ENCODE measurements around the gene CFAP119. TPM values are rescaled to one million over a fixed set of nuclear protein-coding genes. Genes with fewer than 3 reads are reported as not detected.

Gene CFAP119
- total RNA-seq, 2 experiments from 2014 or later, result 2.0 to 2.3 TPM

DNA sequence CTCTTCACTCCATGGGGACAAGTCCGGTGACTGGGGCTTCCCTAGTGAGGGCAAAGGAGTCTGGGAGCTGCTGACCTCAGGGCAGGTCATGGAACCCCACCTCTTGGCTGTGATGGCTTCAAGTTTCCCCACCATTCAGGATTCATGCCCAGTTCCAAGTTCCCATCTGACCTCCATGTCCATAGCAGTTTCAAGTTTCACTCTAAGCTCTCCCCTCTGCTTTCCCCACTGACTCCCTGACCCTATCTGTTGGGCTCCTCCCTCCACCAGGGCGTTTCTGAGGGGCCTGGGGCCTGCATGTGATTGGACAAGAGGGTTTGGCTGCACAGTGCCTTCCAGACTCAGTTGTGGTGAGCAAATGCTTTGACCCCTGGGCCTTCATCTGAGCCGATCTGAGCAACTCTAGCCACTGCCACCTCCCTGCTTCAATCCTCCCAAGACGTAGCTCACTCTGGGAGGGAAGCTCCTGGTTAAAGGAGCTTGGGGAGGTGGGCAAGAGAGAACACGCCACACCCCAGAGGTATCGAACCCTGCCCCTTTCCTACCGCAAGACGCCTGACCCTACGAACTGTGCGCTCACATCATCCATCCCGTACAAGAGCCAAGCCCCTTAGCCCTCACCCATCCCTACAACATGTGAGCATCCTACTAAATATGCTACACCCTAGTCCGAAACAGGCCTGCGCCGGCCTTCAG, 16.8 kb upstream of the CFAP119 start:
- Mint-ChIP-seq H3K4me1 (ENCODE audit: low read depth) (peaks cover 17% of the 10 kb centered on the region), H3K9me3 (no peaks in the 10 kb centered on the region), H3K27me3 (ENCODE audit: low read depth) (no peaks in the 10 kb centered on the region), H3K36me3 (ENCODE audit: low read depth) (peaks cover 13% of the 10 kb centered on the region), H3K27ac (no peak overlapping the region), H3K4me3 (no peak overlapping the region)
- CTCF ChIA-PET, result interaction anchor here (0.9 to 1.1 kb wide), 2 partner anchors 9 to 24 kb away, joined by 3 to 4 read pairs; no protein-coding TSS in a partner anchor
- intact Hi-C loops (cut with micrococcal nuclease), result no loop called here
- DNase-seq, result no peak

GRCh38 chr16:30777591-30778297, 15.9 kb upstream of the CFAP119 start:
- no peaks in the 10 kb centered on the region for H3K9me3 Mint-ChIP-seq
- H3K27ac Mint-ChIP-seq, result no peak overlapping the region
- CTCF ChIA-PET, result interaction anchor here (0.6 to 1.1 kb wide), 5 partner anchors 10 to 164 kb away, joined by 3 to 4 read pairs (median 3); no protein-coding TSS in a partner anchor
- H3K27me3 Mint-ChIP-seq (ENCODE audit: low read depth), result no peaks in the 10 kb centered on the region
- H3K4me3 Mint-ChIP-seq, result peak overlapping the region; percentile 95
- peaks cover 18% of the 10 kb centered on the region for H3K36me3 Mint-ChIP-seq (ENCODE audit: low read depth)
- DNase-seq, result no peak
- peaks cover 17% of the 10 kb centered on the region for H3K4me1 Mint-ChIP-seq (ENCODE audit: low read depth)
- intact Hi-C loops (cut with micrococcal nuclease), result no loop called here

DNA sequence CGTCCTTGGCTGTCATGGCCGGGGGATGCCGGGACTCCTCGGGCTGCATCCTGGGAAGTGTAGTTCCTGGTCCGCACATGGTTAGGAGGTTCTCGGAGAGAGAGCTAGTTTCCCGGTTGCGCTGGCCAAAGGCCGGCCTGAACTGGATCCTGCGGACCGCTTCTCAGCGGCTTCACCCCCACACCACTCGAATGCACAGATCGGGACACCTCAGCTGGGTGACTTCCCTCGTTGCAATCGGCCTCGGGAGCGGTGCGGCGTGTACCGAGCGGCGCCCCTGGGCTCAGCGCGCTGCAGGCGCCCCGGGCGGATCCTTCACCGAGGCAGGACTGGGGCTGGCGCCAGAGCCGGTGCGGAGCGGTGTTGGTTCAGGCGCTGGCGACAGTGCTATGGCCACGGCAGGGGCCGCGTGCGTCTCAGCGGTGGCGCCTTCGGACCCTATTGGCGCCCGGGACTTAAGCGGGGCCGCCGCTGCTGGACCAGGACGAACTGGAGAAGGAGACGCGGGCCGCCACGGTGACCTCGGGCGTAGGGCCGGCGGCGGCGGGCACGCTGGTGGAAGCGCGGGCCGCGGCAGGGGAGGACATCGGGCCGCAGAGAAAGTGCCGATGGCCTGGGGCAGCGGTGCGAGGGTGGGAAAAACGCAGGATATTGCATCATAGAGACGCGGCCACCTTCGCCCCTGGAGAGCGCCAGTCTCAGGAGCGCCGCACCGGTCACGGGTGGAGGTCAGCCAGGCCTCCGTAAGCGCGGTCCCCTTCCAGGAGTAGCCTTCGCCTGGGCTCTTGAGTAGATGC, 13.7 kb upstream of the CFAP119 start:
- peaks cover 17% of the 10 kb centered on the region for H3K4me1 Mint-ChIP-seq (ENCODE audit: low read depth)

DNA sequence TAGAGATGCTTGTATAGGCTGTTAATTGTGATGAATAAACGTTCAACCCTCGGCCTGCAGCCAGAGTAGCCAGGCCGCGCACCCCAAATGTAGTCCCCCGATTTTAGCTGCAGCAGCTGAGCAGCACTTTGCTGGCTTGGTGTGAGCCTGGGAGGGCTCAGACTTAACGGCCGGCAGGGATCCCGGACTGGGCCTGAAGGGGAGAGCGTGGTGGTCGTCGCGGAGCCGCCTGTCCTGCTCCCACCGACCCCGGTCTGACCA, 13.2 kb upstream of the CFAP119 start:
- H3K27ac Mint-ChIP-seq, result peak overlapping the region; percentile 93
- H3K4me1 Mint-ChIP-seq (ENCODE audit: low read depth), result peaks cover 17% of the 10 kb centered on the region
- H3K4me3 Mint-ChIP-seq, result peak overlapping the region; percentile 95
- peaks cover 24% of the 10 kb centered on the region for H3K36me3 Mint-ChIP-seq (ENCODE audit: low read depth)
- CTCF ChIA-PET, result interaction anchor here (0.7 to 1.5 kb wide), 2 partner anchors 10 to 40 kb away, joined by 3 to 4 read pairs; no protein-coding TSS in a partner anchor
- intact Hi-C loops (cut with micrococcal nuclease), result loop anchor here (1.0 kb wide), 4 partner anchors 13 to 147 kb away; partner anchors contain the start of genes CFAP119, PHKG2 and RNF40
- DNase-seq, result no peak
- H3K9me3 Mint-ChIP-seq, result no peaks in the 10 kb centered on the region
- no peaks in the 10 kb centered on the region for H3K27me3 Mint-ChIP-seq (ENCODE audit: low read depth)

More for the DNA sequence above, 13.7 kb upstream of the CFAP119 start:
- intact Hi-C loops (cut with micrococcal nuclease), result loop anchor here (1.0 kb wide), 4 partner anchors 13 to 147 kb away; partner anchors contain the start of genes CFAP119, PHKG2 and RNF40
- H3K27me3 Mint-ChIP-seq (ENCODE audit: low read depth), result no peaks in the 10 kb centered on the region
- CTCF ChIA-PET, result interaction anchor here (0.7 to 1.5 kb wide), 3 partner anchors 9 to 39 kb away, joined by 3 to 4 read pairs (median 3); no protein-coding TSS in a partner anchor
- peak; percentile 78 for DNase-seq
- H3K9me3 Mint-ChIP-seq, result no peaks in the 10 kb centered on the region
- H3K27ac Mint-ChIP-seq, result peak overlapping the region; percentile 93
- H3K36me3 Mint-ChIP-seq (ENCODE audit: low read depth), result peaks cover 21% of the 10 kb centered on the region
- peak overlapping the region; percentile 95 for H3K4me3 Mint-ChIP-seq

DNA sequence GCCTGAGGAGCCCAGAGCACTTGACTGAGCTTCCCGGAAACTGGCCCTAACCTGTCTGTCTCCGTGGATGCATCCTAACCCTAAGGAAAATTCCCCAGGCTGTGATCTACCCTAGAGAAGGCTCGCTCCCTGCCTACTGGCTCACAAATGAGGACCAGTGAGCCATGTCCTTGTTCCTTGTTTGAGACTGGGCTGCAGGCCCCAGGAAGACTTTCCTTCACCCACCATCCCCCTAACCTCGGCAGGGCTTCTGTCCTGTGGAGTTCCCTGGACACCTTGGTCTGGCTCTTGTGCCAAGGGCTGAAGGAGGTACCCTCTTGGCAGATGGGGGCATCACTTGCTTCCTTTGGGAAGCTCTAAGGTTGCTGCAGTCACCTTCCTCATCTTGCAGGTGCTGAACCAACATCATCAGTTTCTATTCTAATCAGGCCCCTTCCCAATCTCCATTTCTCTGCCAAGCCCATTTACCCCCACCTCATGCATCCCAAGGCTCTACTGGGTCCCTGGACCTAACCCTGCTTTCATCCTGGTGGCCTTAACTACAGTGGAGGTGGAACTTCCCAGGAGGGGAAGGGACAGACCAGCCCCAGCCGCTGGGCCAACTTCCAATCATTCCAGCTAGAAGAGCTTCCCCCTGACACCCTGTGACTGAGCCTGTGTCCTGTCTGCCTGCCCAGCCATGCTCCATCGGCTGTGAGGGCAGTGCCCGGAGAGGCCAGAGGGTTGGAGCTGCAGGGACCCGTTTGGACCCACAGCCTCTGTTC, 12.7 kb upstream of the CFAP119 start:
- peak overlapping the region; percentile 95 for H3K4me3 Mint-ChIP-seq
- intact Hi-C loops (cut with micrococcal nuclease), result loop anchor here (1.0 kb wide), 4 partner anchors 12 to 148 kb away; partner anchors contain the start of genes CFAP119, PHKG2 and RNF40
- H3K4me1 Mint-ChIP-seq (ENCODE audit: low read depth), result peaks cover 17% of the 10 kb centered on the region
- CTCF ChIA-PET, result interaction anchor here (0.7 to 1.5 kb wide), 3 partner anchors 10 to 40 kb away, joined by 3 to 4 read pairs (median 3); no protein-coding TSS in a partner anchor
- peak overlapping the region; percentile 93 for H3K27ac Mint-ChIP-seq
- H3K9me3 Mint-ChIP-seq, result no peaks in the 10 kb centered on the region
- no peaks in the 10 kb centered on the region for H3K27me3 Mint-ChIP-seq (ENCODE audit: low read depth)
- H3K36me3 Mint-ChIP-seq (ENCODE audit: low read depth), result peaks cover 26% of the 10 kb centered on the region
- DNase-seq, result no peak

GRCh38 chr16:30773826-30774225, 12.0 kb upstream of the CFAP119 start:
- intact Hi-C loops (cut with micrococcal nuclease), result no loop called here
- H3K36me3 Mint-ChIP-seq (ENCODE audit: low read depth), result peaks cover 31% of the 10 kb centered on the region
- peaks cover 17% of the 10 kb centered on the region for H3K4me1 Mint-ChIP-seq (ENCODE audit: low read depth)
- CTCF ChIA-PET, result interaction anchor here (0.9 kb wide), 1 partner anchor 40 kb away, joined by 3 read pairs; no protein-coding TSS in a partner anchor
- DNase-seq, result no peak
- no peak overlapping the region for H3K4me3 Mint-ChIP-seq
- no peak overlapping the region for H3K27ac Mint-ChIP-seq
- H3K27me3 Mint-ChIP-seq (ENCODE audit: low read depth), result no peaks in the 10 kb centered on the region
- no peaks in the 10 kb centered on the region for H3K9me3 Mint-ChIP-seq

- H3K4me1 Mint-ChIP-seq (ENCODE audit: low read depth), result peaks cover 10% of the 10 kb centered on the region
- H3K9me3 Mint-ChIP-seq, result no peaks in the 10 kb centered on the region
- no peak for DNase-seq
- H3K4me3 Mint-ChIP-seq, result no peak overlapping the region
- peaks cover 37% of the 10 kb centered on the region for H3K36me3 Mint-ChIP-seq (ENCODE audit: low read depth)
- H3K27me3 Mint-ChIP-seq (ENCODE audit: low read depth), result no peaks in the 10 kb centered on the region
- intact Hi-C loops (cut with micrococcal nuclease), result no loop called here
- CTCF ChIA-PET, result interaction anchor here (0.9 to 2.1 kb wide), 2 partner anchors 12 to 43 kb away, joined by 3 to 5 read pairs; no protein-coding TSS in a partner anchor
- H3K27ac Mint-ChIP-seq, result no peak overlapping the region
Observed at GRCh38 chr16:30771726-30772125, 9.9 kb upstream of the CFAP119 start.

GRCh38 chr16:30769379-30770089, 7.7 kb upstream of the CFAP119 start:
- Mint-ChIP-seq H3K4me3 (no peak overlapping the region), H3K27me3 (ENCODE audit: low read depth) (no peaks in the 10 kb centered on the region), H3K36me3 (ENCODE audit: low read depth) (peaks cover 38% of the 10 kb centered on the region), H3K27ac (peak overlapping the region; percentile 25), H3K4me1 (ENCODE audit: low read depth) (peaks cover 2% of the 10 kb centered on the region), H3K9me3 (no peaks in the 10 kb centered on the region)
- intact Hi-C loops (cut with micrococcal nuclease), result no loop called here
- CTCF ChIA-PET, result interaction anchor here (2.1 kb wide), 1 partner anchor 10 kb away, joined by 5 read pairs; no protein-coding TSS in a partner anchor
- DNase-seq, result no peak

DNA sequence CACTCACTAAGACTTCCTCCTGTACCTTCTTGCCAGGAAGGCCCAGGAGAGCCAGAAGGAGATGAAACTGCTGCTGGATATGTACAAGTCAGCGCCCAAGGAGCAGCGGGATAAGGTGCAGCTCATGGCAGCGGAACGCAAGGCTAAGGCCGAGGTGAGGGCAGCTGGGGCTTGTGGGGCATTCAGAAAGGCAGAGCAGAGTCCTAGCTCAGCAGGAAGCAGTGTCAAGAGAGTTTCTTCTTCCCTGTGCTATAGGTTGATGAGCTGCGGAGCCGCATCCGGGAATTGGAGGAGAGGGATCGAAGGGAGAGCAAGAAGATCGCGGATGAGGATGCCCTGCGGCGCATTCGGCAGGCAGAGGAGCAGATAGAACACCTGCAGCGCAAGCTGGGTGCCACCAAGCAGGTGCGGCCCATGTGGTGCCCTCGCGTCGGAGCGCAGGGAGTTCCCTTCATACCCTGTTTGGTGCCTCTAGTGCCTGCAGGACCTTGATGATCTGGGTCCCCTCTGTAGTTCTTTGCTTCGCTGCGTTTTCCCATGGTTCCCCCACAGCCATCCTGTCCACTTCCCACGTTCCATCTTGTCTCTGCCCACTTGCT, 6.8 kb upstream of the CFAP119 start:
- H3K4me1 Mint-ChIP-seq (ENCODE audit: low read depth), result peaks cover 5% of the 10 kb centered on the region
- intact Hi-C loops (cut with micrococcal nuclease), result no loop called here
- H3K27ac Mint-ChIP-seq, result no peak overlapping the region
- DNase-seq, result no peak
- no peak overlapping the region for H3K4me3 Mint-ChIP-seq
- H3K9me3 Mint-ChIP-seq, result no peaks in the 10 kb centered on the region
- H3K36me3 Mint-ChIP-seq (ENCODE audit: low read depth), result peaks cover 33% of the 10 kb centered on the region
- CTCF ChIA-PET, result no interaction called here
- H3K27me3 Mint-ChIP-seq (ENCODE audit: low read depth), result no peaks in the 10 kb centered on the region

DNA sequence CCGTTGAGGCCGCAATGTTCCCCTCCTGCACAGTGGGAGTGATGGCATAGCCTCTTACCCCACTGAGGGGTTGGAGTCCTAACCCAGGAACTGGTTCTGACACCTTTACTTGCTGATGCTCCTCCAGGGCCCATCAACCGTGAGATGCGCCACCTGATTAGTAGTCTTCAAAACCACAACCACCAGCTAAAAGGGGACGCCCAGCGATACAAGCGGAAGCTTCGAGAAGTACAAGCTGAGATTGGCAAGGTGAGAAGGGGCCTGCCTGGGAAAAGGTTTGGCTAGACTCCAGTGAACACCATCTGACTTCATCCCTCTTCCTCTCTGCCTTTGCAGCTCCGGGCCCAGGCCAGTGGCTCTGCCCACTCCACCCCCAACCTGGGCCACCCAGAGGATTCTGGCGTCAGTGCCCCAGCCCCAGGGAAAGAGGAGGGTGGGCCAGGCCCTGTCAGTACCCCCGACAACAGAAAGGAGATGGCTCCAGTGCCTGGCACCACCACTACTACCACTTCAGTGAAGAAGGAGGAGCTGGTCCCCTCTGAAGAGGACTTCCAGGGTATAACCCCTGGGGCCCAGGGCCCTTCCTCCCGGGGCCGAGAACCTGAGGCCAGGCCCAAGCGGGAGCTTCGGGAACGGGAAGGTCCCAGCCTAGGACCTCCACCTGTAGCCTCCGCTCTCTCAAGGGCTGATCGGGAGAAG, 6.1 kb upstream of the CFAP119 start:
- CTCF ChIA-PET, result no interaction called here
- no peak for DNase-seq
- intact Hi-C loops (cut with micrococcal nuclease), result no loop called here
- H3K4me1 Mint-ChIP-seq (ENCODE audit: low read depth), result peaks cover 13% of the 10 kb centered on the region
- H3K27me3 Mint-ChIP-seq (ENCODE audit: low read depth), result no peaks in the 10 kb centered on the region
- H3K9me3 Mint-ChIP-seq, result no peaks in the 10 kb centered on the region
- H3K4me3 Mint-ChIP-seq, result no peak overlapping the region
- no peak overlapping the region for H3K27ac Mint-ChIP-seq
- peaks cover 27% of the 10 kb centered on the region for H3K36me3 Mint-ChIP-seq (ENCODE audit: low read depth)

Data from activated naive CD4-positive, alpha-beta T cell treated with anti-CD3 and anti-CD28 coated beads for 36 hours (primary cell).